Left ventricle myocardium inferior (tissue), 1 donor: Measurements from ENCODE around the gene STRIP2. TPM values are rescaled to one million over a fixed set of nuclear protein-coding genes. Genes with fewer than 3 reads are reported as not detected.

ENCODE experiments used
- DNase-seq: peaks from one replicate; pipeline ENCODE4 v3.0.0-alpha.2; 2020
- H3K27ac ChIP-seq: fragments of 200-600 bp; replicated peaks from 2 replicates; pipeline ENCODE4 v1.8.0; 2021
- H3K27me3 ChIP-seq: fragments of 200-600 bp; 2 replicates; pipeline ENCODE4 v1.8.0; 2021; ENCODE audit warnings: low read depth
- H3K36me3 ChIP-seq: fragments of 200-600 bp; 2 replicates; pipeline ENCODE4 v1.8.0; 2021
- H3K4me1 ChIP-seq: fragments of 200-600 bp; 2 replicates; pipeline ENCODE4 v1.8.0; 2021
- H3K4me3 ChIP-seq: fragments of 200-600 bp; 2 replicates; pipeline ENCODE4 v1.8.0; 2021; ENCODE audit warnings: mild to moderate bottlenecking, moderate library complexity
- H3K9me3 ChIP-seq: fragments of 200-600 bp; replicated peaks from 2 replicates; pipeline ENCODE4 v1.8.0; 2021
- CTCF ChIP-seq: fragments of 200-600 bp; IDR thresholded peaks from 2 replicates; pipeline ENCODE4 v1.8.0; 2021; ENCODE audit warnings: antibody characterized with exemption, mild to moderate bottlenecking, borderline replicate concordance
- intact Hi-C: fragments of 100-400 bp; cut with micrococcal nuclease; formaldehyde crosslinking; loops from one replicate; pipeline ENCODE4 v1.11.0; 2022
- total RNA-seq: library from RNA; stranded (reverse); fragmentation: NEBNext Ultra II Directional; extraction: Animal tissue kit (Norgen Biotek cat#: 25700); gene quantifications from one replicate; pipeline ENCODE4 v1.2.1, GENCODE V29; 2021
- donor health status: DM: no; HTN: yes; CAD: no; lungs with severe emphysema.

Gene STRIP2
- total RNA-seq, 1 donor from 2014 or later: 17.1 TPM

- H3K27me3 ChIP-seq: peaks cover 45% of the 10 kb centered on the region
- no peaks in the 10 kb centered on the region for H3K36me3 ChIP-seq
- no peaks in the 10 kb centered on the region for H3K4me1 ChIP-seq
- intact Hi-C loops: no loop called here
- TF ChIP-seq CTCF: no peak
- no peak overlapping the region for H3K4me3 ChIP-seq
- H3K9me3 ChIP-seq: no peaks in the 10 kb centered on the region
- no peak for DNase-seq
- no peak overlapping the region for H3K27ac ChIP-seq
Measured at GRCh38 chr7:129513546-129513945, 79.3 kb downstream of the STRIP2 start.

GRCh38 chr7:129514683-129515082 lies 80.5 kb downstream of the STRIP2 start:
- Histone ChIP-seq H3K9me3 (no peaks in the 10 kb centered on the region), H3K36me3 (no peaks in the 10 kb centered on the region), H3K27ac (no peak overlapping the region), H3K4me3 (no peak overlapping the region), H3K4me1 (no peaks in the 10 kb centered on the region), H3K27me3 (peaks cover 44% of the 10 kb centered on the region)
- intact Hi-C loops: no loop called here
- no peak for TF ChIP-seq CTCF
- no peak for DNase-seq

GRCh38 chr7:129515381-129515780 lies 81.1 kb downstream of the STRIP2 start:
- TF ChIP-seq CTCF: no peak
- DNase-seq: no peak
- peaks cover 51% of the 10 kb centered on the region for H3K27me3 ChIP-seq
- H3K27ac ChIP-seq: no peak overlapping the region
- intact Hi-C loops: no loop called here
- no peaks in the 10 kb centered on the region for H3K4me1 ChIP-seq
- no peak overlapping the region for H3K4me3 ChIP-seq
- no peaks in the 10 kb centered on the region for H3K9me3 ChIP-seq
- no peaks in the 10 kb centered on the region for H3K36me3 ChIP-seq

GRCh38 chr7:129517931-129518330 lies 83.7 kb downstream of the STRIP2 start:
- no peaks in the 10 kb centered on the region for H3K9me3 ChIP-seq
- H3K4me3 ChIP-seq: no peak overlapping the region
- intact Hi-C loops: no loop called here
- no peaks in the 10 kb centered on the region for H3K36me3 ChIP-seq
- H3K27ac ChIP-seq: no peak overlapping the region
- H3K4me1 ChIP-seq: no peaks in the 10 kb centered on the region
- TF ChIP-seq CTCF: no peak
- H3K27me3 ChIP-seq: peaks cover 74% of the 10 kb centered on the region
- DNase-seq: no peak

GRCh38 chr7:129519464-129519863 lies 85.2 kb downstream of the STRIP2 start:
- H3K4me1 ChIP-seq: no peaks in the 10 kb centered on the region
- H3K4me3 ChIP-seq: no peak overlapping the region
- intact Hi-C loops: no loop called here
- H3K36me3 ChIP-seq: no peaks in the 10 kb centered on the region
- H3K27me3 ChIP-seq: peaks cover 75% of the 10 kb centered on the region
- TF ChIP-seq CTCF: no peak
- DNase-seq: no peak
- H3K9me3 ChIP-seq: no peaks in the 10 kb centered on the region
- H3K27ac ChIP-seq: no peak overlapping the region
